GM21360 (cell line): ENCODE results near the gene UMAD1.

ENCODE experiments used
- ATAC-seq: cut with Tn5 transposase; IDR thresholded peaks from one replicate; pipeline ENCODE4 v1.9.1; 2021; ENCODE audit warnings: mild to moderate bottlenecking, moderate library complexity; ENCODE audit not compliant: unreplicated experiment

The UMAD1 gene

DNA sequence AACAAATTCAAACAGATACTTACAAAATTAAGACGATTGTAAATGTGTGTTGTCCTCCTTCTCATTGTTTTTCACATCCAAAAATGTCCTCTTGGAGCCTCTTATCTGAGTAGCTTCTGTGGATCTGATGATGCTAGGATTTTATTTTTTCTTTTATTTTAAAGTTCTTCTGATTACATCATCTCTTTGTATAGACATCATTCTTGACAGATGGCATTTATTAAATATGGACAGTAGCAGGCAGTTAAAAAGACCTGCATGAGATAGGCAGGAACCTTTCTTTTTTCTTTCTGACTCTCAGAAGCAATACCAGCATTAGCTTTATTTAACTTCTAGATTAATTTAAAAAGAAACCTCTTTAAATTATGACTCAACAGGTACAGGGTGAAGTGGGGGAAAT, 77.9 kb downstream of the UMAD1 start, which contains the start of gene RPA3:
TSS of gene RPA3 (minus strand) at position 116 of the 400 bp plus-strand sequence. CDS start 78,189 bp downstream, outside the sequence.
- ATAC-seq, result no peak

DNA sequence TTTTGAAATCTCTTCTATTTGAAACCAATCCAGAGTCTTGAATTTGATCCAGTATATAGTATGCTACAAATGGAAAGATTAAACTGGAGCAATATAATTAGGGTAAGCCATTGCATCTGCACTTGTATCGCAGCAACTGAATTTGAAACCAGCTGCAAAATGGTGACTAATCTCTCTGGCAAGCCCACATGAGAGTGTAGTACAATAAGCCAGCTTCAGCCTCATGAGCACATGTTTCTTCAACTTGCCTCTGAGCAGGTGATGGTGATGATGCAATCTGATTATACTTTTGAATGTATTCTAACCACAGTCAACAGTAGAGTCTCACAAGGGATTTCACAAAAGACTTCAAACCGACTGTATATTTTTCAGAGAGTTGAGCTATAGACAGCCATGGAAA, 78.7 kb downstream of the UMAD1 start:
- peak; percentile 98 for ATAC-seq

DNA sequence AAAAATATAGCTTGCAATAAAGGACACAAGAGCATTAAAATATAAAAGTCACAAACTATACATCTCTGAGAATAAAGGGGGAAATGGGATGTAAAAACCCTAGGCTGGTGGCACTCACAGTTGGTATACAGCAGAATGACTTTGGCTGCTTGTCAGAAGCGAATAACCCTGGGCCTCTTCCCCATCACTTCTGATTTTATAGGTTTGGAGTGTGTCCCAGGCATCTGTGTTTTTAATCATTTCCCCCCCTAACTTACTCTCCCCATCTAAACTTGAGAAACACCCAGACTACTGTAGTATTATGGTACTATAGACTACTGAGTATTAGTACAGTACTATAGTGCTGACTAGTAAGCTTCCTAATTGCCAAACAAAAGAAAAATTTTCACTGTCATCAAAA, 79.6 kb downstream of the UMAD1 start:
- no peak for ATAC-seq

DNA sequence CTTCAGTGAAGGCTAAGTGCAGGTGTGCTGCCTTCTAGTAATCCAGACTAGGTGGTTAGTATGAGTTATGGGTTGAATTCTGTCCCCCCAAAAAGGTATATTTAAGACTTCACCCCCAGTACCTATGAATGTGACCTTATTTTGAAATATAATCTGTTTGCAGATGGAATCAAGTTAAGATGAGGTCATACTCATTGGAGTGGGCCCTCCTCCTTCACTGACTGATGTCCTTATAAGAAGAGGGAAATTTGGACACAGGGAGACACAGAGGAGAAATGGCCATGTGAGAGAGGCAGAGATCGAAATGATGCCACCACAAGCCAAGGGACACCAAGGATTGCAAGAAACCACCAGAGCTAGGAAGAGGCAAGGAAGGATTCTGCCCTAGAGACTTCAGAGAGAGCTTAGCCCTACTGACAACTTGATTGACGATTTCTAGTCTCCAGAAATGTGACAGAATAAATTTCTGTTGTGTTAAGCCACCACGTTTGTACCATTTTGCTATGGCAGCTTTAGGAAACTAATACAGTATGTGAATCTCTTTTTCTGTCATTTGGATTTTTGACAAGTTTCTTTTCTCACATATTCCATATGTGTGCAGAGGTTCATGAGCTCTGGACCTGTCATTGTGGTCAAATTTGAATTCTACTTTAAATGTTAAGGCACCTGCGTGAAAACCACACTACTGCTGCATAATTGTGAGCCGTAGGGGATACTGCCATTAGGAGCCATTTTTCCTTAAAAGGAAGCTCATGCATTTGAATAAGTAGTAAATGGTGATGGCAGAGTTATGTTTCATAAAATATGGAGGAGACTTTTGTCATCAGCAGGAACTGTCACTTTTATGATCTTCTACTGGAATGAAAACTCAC, 80.4 kb downstream of the UMAD1 start:
- ATAC-seq, result no peak

DNA sequence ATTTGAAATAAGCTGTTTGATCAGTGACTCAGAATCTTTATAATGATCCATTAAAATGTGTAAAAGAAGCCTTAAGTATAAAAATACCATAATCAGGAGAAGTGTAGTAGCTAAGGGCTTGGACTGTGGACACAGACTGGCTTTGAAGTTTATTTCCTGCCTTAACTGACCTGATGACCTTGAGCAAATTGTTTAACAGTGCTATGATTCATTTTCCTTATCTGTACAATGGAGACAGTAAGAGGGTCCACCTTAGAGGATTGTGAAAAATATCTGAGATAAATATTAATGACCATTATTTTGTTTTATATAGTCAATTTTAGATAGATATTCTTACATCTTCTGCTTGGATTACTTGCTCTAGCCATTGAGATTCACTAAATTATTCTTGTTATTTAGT, 91.2 kb downstream of the UMAD1 start:
- ATAC-seq, result no peak

DNA sequence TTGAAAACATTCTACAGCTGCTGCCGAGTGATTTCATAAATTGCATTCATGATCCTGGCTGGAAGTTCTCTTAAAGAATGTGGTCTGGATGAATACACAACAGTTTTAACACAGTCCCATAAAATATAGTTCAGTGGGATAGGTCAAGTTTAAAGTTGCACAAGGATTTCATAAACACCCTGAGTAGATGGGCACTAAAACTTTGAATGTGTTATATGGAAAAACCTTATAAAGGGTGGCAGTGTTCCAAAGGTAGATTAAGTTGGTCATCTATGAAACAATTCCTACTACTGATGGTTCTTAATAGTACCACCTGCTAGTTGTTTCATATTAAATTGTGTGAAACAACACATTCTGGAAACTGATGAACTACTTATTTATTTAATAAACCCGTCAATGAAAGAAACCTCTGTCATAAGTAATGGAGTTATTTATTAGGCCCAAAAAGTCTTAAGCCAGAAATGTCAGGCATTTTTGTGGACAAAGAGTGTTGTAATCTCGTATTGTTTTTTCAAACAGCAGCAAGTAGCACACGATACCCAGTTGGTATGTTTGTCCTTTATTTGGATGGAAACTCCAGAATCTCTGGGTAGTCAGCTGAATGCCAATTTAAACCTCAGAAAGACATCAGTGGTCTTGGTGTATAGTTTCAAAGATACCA, 92.2 kb downstream of the UMAD1 start:
- ATAC-seq, result no peak

DNA sequence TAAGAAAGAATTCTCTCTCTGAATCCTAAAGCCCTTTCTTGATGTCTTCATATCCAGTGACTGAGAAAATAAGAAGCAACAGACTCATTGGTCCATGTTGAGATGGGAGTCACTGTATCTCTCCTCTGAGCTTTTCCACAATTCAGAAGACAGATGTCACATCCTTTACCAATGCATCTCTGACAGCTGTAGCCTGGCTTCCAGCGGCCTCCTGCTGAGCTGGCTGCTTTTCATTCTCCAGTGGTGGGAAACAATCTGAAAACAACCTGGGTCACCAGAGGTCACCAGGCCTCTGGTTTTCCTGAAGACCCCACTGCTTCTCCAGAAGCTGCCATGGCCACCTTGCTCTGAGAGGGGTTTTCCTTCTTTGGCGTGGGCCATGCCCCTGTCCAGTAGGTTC, 96.1 kb downstream of the UMAD1 start:
- ATAC-seq, result no peak

DNA sequence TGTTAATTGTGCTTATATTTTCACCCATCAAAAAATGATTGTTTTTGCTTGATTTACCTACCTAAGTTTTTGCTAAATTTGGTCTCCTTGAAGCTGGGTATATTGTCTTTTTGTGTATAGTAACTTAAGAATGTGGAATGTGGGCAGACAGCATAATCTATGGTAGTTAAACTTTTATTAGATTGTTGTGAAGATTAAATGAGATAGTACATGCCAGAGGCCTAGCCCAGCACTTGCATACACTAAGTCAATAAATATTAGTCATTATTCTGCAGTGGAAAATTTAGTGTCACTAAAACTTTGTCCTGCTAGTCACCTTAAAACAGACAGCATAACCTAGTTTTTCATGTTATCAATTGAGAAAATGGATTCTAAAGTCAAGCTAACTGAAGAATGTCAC, 97.1 kb downstream of the UMAD1 start:
- no peak for ATAC-seq

DNA sequence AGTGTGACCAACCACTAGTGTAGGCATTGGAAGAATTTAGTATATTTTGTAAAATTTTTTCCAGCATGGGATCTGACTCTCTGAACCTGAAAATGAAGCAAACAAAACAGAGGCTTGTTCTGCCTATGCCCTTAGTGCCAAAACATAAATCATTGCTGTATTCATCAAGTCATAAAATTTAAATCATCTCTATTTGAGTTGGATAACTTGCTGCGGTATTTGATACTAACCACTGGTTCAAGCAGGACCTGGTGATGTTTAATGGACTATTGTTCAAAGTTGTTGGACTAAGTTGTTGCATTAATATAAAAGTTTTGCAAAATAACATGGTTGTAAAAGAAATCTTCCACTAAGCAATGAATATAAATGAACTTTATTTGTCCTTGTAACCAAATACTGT, 97.6 kb downstream of the UMAD1 start:
- no peak for ATAC-seq

DNA sequence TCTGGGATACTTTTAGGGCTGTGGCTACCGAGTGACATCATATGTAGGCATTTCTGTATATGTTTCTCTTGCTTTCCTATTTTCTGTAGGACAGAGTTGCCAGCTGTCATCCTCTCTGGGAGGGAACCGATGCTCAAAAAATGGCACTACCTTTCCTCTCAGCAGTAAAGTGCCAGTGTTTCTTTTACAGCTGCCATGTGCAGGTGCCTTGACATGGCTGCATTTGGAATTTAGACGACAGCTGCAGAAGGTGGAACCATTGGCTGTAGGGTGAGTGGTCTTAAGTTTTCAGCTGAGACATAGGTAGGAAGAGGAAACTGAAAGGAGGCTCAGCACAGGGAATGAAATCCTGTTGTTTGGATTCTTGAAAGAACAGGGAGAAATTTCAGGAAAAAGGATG, 98.1 kb downstream of the UMAD1 start:
- ATAC-seq, result no peak

DNA sequence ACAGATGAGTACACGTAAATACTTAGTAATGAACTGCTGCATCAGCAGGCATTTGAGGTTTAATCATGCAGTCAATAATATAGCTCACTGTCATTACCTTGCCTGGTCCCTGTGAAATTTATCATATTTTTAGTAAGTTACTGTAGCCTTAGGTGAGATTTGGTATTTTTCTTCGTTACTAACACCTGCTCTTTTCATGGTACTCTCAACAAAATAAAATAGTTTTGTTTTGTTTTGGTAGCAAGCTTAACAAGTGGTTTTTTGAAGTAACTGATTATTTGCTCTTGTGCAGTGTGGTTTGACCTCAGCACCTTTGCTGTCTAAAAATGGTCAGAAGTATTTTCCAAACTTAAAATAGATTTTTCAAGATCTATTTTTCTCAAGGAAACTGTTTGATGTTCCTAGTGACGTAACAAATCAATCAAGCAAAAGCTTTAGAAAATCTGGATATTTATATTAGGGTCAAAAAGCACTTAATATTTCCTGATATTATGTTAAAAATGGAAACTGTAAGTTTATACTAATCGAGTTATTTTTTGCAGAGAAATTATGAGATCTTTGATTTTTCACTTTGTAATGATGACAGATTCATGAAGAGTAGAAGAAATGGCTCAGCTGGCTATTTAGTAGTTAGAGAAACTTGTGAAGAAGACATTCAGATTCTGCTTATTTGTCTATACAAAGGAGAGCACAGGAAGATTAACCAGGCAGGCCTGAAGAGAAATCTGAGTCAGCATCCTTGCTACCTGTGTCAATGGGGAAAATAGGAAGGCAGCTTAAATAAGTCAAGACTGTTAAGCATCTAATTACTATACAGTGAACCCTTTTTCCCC, 98.9 kb downstream of the UMAD1 start:
- ATAC-seq, result no peak

DNA sequence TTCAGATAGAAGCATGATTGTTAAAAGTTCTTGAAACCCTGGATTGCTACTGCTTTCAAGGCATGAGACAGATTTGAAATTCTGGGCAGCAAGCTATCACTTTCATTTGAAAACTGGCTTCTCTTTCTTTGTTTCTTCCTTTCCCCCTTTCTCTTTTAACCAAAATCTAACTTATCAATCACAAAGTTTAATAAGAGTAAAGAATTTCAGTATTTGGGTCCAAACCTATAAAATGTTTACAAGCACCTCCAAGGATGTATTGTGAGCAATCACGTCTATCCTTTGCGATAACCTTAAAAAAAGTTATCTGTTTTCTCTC, 99.4 kb downstream of the UMAD1 start:
- ATAC-seq, result no peak

DNA sequence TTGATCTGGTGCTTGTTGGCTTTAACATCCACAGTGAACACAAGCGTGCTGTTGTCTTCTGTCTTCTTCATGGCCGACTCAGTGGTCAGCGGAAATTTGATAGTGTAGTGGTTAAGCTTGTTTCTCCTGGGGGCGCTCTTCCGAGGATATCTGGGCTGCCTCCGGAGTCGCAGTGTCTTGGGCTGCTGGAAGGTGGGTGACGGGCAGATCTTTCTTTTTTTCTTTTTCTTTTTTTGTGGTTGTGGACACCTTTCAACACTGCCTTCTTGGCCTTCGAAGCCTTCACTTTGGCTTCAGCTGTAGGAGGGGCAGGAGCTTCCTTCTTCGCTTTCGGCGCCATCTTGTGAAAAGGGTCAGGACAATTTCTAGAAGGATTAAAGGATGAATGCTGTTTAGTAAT, 101.7 kb downstream of the UMAD1 start:
- ATAC-seq, result no peak

DNA sequence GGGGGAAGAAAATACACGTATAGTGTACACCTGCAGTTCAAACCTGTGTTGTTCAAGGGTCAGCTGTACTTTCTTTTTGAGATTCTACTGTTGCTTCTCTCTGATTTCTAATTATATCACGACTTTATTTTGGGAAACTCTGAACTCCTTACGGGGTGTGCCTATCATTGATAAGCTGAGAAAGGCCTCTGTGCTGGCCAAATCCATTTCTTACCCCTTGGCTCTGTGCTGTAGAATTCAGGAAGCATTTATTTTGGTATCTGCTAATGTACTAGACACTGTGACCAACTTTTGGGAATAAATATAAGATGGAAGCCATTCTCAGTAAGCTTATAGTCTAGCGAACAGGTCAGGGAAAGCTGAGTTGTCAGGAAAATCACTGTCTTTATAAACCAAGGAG, 104.7 kb downstream of the UMAD1 start:
- no peak for ATAC-seq

DNA sequence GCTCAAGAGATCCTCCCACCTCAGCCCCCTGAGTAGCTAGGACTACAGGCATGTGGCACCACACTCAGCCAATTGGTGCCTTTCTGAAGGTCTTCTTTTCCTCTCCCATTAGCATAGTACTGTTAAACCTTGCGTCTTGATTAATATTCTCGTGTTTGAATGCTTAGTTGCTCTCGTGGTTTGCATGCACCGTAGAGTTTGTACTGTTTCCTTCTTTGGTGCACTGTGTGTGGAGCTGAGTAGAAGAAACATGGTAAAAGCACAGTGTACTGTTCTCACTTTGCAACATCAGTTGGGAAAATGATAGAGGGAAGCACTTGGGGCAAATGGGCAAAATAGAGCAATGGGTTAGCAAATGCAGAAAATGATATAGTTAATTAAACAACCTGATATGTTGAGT, 105.4 kb downstream of the UMAD1 start:
- ATAC-seq, result no peak

DNA sequence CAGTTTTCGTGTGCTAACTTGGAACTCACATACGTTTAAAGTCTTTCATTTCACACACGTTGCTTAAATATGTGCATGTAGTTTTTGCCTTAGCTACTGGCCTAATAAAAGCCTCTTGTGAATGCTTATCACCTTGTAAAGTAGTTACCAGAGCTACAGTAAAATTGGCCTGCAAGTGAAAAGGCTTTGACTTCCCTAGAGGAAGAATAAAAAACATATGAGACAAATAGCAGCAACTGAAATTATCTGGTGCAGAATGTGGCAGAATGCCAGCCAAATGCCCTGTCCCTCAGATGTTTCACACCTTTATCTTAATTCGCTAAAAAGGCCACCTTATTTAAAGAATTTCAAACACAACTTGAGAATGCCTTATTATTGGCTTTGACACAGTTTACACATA, 105.9 kb downstream of the UMAD1 start:
- ATAC-seq, result no peak

DNA sequence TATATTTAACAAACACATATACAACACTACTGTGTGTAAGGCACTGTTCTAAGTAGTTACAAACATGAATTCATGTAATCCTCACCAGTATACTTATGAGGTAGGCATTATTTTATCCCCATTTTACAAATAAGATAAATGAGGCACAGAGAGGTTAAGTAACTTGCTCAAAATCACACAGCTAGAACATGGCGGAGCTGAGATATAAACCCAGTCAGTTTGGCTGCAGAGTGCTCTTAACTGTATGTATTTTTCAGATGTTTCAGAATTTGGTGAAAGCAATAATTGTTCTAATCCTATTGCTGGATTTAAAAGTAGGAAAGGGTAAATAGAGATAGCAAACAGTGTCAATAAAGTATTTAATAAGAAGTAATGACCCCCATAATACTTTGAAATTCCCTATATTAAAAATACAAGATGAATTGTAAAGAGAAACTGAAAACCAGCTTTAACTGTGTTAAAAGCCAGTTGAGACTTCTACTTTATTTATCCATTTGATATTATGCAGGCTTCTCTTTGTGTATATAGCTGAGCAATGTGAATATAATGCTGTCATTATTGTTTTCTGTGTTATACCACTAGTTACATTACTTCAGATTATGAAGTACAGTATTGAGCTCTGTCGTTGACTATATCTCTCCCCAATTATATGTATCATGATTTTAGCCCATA, 110.2 kb downstream of the UMAD1 start:
- ATAC-seq, result no peak

DNA sequence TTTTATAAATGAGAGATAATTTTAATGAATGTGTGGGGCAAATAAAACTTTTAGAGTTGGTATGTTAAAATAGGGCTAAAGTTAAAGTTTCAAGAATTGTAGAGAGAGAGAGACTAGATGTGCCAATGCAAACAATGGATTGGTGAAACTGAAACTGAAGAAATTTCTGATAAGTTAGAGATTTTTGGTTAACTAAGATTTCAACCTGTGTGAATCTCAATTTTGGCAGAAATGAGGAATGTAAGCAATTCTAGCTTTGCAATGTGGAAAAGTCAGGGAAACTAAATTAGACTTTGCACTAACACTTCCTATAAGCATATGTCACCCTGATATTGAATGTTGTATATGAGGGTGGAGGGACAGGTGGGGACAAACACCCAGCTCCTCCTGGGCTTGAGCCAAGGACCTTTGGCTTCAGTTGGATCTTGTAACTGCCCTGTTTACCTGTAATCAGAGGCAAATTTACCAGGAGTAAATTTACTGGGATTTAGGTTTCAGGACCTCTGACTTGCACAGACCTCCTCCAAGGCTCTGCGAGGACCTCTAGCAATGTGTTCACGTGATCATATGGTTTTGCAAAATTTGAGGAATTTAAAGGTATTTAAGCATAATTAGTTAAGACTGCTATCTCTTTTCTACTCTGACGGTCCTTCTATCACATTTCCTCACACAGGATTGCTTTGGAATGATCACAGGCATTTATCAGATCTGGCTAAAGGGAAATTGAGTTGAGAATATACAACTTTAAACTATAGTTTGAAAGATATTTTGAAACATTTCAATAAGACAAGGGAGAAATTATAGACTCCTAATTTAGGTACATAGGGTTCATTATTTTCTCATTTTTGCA, 110.9 kb downstream of the UMAD1 start:
- no peak for ATAC-seq

DNA sequence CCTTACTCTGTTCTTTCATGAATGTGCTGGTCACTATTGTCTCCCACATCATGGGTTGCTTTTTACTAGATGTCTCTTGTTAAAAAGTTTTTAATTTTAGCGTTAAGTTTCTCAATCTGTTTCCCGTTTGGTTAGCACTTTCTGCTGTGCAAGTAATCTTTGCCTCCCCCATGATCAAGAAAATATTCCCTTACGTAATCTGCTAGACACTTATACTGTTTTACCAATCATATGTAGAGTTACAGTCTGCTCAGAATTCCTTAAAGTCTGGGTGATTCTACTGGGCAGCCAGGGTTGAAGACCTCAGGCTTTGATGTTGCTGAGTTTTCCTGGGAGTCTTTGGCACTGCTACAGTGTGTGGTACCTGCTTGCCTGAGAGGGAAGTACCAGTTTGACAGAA, 116.0 kb downstream of the UMAD1 start:
- ATAC-seq, result no peak

DNA sequence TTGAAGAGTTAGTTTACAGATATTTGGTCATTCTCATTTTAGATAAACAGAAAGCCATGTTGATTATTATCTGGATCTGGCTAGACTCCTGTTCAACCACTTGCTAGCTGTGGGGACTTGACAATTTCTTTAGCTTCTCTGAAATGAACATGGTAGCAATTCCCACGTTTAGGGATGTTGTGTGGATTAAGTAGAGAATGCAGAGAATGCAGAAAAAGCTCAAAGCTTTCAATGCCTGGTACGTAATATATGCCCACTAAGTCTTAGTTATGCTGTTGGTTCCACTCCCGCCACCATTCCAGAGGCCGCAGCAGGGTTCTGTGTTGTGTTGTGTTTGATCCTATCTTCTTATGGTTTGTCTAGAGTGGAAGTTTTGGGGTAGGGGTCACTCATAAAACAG, 117.0 kb downstream of the UMAD1 start:
- ATAC-seq, result no peak
